GM19468 (cell line): Measurements from ENCODE around the gene BHMT.
"Not testable (repeated sequence)": the region's sequence is repeated elsewhere in the genome, so short reads cannot be mapped to it uniquely, and the experiment has no call there.

Source experiments
- ATAC-seq: cut with Tn5 transposase; IDR thresholded peaks from one replicate; pipeline ENCODE4 v1.9.1; 2021; ENCODE audit warnings: mild to moderate bottlenecking, moderate library complexity, moderate number of reproducible peaks; ENCODE audit not compliant: unreplicated experiment; ENCODE audit errors: extremely low read depth

BHMT gene

DNA sequence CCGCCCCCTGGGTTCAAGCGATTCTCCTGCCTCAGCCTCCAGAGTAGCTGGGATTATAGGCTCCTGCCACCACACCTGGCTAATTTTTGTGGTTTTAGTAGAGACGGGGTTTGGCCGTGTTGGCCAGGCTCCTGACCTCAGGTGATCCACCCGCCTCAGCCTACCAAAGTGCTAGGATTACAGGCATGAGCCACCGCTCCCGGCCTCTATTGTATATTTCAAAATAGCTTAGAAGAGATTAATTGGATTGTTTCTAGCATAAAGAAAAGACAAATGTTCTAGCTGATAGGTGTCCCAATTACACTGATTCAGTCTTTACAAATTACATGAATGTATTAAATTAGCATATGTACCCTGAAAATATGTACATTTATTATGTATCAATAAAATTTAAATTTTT lies 50.0 kb downstream of the BHMT start:
- not testable (repeated sequence) for ATAC-seq

DNA sequence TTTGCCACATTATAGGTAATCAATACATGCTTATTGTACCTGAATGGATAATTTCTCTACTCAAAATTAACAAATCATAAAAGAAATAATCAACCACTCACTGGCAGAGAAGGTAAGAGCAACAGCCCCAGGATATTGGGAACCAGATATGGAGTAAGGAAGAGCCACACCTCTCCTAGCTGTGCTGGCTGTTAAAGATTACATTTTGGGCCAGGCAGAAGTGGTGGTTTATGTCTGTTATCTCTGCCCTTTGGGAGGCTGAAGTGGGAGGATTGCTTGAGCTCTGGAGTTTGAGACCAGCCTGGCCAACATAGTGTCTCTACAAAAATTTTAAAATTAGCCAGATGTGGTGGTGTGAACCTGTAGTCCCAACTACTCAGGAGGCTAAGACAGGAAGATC lies 56.4 kb downstream of the BHMT start:
- no peak for ATAC-seq

DNA sequence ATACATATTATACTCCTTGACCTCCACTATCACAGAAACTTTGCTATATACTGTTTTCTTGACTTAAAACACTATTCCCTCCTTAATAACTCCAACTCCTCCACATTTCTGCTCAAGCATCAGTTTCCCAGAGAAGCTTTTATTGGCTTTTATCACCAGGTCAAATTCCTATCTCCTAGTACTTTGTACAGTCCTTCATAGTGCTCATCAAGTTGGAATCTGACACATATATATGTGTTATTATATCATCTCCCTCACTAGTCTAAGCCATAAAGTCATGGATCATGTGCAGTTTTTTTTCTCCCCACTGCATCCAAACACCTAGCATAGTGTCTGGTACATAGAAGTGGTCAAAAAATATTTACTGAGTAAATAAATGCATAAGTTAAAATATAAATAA lies 59.1 kb downstream of the BHMT start:
- no peak for ATAC-seq

DNA sequence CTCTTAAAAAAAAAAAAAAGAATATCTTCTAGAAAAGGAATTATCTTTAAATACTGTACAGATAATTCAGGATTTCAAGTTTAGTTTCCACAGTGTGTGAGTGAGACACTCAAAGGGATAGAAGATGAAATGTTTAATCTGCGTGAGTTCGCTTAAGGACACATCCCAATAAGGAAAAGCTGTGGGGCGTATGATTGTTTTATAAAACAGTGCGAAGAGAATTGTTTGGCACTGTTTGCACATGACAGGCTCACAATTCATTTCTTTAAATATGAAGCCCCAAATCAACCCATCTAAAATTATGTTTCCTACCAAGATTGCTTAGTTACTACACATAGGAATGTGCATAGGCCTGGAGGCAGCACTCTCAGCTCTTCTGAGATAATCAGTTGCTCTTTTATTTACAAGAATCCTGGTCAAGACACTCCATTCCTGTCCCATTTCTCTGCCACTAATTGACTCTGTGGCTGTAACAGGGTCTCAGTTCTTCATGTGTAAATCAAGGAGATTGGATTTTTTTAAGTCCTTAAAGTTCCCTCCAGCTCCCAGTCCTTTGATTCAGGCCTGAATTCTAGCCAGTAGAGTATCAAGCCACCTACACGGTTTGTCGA lies 60.1 kb downstream of the BHMT start:
- no peak for ATAC-seq

DNA sequence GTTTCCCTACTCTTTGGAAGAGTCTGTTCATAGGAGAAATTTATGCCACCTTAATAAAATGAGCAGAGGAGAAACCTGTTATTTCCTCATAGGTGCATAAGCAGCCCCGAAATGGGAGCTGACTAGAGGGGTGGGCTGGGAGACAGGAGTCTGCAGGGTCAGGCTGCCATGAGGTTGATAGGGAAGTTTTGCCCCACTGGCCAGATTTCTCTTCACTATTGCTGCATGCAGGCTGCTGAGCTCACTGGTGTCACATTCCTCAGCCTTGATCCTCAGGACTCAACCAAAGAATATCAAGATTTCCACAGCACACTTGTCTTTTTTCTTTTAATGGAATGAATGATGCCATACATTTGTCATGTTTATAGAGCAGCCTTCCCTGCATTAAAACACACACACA lies 60.7 kb downstream of the BHMT start:
- ATAC-seq, result no peak

DNA sequence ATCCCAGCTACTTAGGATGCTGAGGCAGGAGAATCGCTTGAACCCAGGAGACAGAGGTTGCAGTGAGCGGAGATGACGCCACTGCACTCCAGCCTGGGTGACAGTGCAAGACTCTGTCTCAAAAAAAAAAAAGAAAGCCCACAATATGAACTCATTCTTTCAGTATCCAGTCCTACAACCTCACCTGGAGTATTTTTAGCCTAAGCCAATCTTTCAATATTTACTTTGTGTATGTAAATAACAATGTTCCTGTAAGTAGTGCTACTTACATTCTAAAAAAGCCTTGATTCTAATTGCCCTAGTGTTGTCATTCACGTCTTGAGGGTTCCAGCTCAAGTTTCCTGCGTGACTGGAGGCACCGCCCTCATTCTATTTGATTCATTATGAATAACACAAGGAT lies 62.0 kb downstream of the BHMT start:
- ATAC-seq, result no peak

DNA sequence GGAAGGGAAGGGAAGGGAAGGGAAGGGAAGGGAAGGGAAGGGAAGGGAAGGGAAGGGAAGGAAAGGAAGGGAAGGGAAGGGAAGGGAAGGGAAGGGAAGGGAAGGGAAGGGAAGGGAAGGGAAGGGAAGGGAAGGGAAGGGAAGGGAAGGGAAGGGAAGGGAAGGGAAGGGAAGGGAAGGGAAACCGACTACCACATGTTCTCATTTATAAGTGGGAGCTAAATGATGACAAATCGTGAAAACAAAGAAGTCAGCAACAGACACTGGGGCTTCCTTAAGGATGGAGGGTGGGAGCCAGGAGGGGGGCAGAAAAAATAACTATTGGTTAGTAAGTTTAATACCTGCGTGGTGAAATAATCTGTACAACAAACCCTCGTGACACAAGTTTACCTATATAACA lies 68.8 kb downstream of the BHMT start:
- ATAC-seq, result not testable (repeated sequence)

DNA sequence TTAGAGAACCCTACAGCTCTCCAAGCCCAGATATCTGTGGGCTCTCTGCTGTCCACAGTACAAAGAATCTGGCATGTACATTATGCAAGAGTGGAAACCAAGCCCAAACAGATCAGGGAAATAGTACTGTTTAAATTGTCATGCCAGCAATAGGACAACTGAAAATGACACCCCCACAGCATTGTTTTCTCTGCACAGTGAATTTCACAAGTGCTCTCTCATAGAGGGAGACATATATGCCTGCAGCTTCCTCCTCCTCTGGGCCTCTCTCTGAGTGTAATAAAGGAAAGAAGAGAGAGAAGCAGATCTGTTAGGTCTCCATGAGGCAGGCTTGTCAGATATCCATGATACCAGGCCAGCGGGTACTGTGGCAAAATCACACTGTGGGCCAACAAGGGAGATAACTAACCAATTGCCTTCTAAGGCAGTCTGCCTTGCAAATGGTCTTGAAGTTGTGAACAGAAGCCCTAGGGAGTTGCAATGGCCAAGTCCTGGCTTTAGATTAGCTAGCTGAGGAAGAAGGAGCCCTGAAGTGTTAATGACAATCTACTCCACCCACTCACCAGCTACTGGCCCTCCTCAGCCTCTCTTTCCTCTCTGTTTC lies 69.9 kb downstream of the BHMT start:
- ATAC-seq, result no peak
